GM12878 (cell line): ENCODE results near the gene TCF7L2. TPM values are rescaled to one million over a fixed set of nuclear protein-coding genes. Genes with fewer than 3 reads are reported as not detected.

Source experiments
- ATAC-seq: fragments of 200-7000 bp; cut with Tn5 transposase; 3 replicates; pipeline ENCODE4 v1.9.1; 2020; ENCODE audit warnings: mild to moderate bottlenecking, moderate library complexity
- BruUV-seq: library from RNA; stranded (reverse); fragments of 400-500 nt; replicated peaks from 2 replicates; lab custom pipeline; 2021; lab: Mats Ljungman, UMichigan
- CTCF ChIA-PET: fragments of 300-600 bp; sonication (Branson Sonifier 250); formaldehyde crosslinking; extraction: SDS; loops from one replicate; lab custom pipeline; 2021; ENCODE audit warnings: inconsistent platforms; lab: Yijun Ruan, JAX
- POLR2A ChIA-PET: fragments of 350-600 bp; formaldehyde crosslinking; extraction: SDS; loops from one replicate; lab custom pipeline; 2021; ENCODE audit warnings: inconsistent platforms; lab: Charles Lee
- RAD21 ChIA-PET: fragments of 300-600 bp; sonication (Branson Sonifier 250); formaldehyde crosslinking; loops from one replicate; lab custom pipeline; 2023; ENCODE audit warnings: antibody characterized with exemption; ENCODE audit not compliant: unreplicated experiment; lab: Charles Lee
- SMC1A ChIA-PET: fragments of 300-600 bp; sonication (Branson Sonifier 250); formaldehyde crosslinking; loops from one replicate; lab custom pipeline; 2023; ENCODE audit not compliant: unreplicated experiment, uncharacterized antibody; lab: Charles Lee
- DNase-seq: peaks from one replicate; pipeline ENCODE4 v3.0.0-alpha.2; 2011; ENCODE audit warnings: low read depth, low spot score
- FAIRE-seq: peaks from 3 replicates; lab custom pipeline; 2011; peaks lifted over from hg19 to GRCh38; lab: Jason Lieb, UNC
- H2AFZ ChIP-seq: 2 replicates; pipeline ENCODE4 v1.6.0; 2011; ENCODE audit warnings: low read depth, low read length, control low read depth; ENCODE audit not compliant: control insufficient read depth
- H3K27ac ChIP-seq: 2 replicates; pipeline ENCODE4 v1.5.1; 2011; ENCODE audit warnings: control low read depth; ENCODE audit not compliant: control insufficient read depth, insufficient read depth
- H3K27me3 ChIP-seq, 2 experiments: replicated peaks in 1 of 2; 2 replicates each; pipeline versions ENCODE4 v1.6.0 to v1.6.1; 2011; ENCODE audit warnings: low read length in 1 of 2; ENCODE audit not compliant: control insufficient read depth in 2 of 2, insufficient read depth in 2 of 2
- H3K36me3 ChIP-seq, 2 experiments: 2 replicates each; pipeline ENCODE4 v1.5.1; 2011; ENCODE audit warnings: low read length in 1 of 2; ENCODE audit not compliant: control insufficient read depth in 2 of 2, insufficient read depth in 2 of 2
- H3K4me1 ChIP-seq: 2 replicates; pipeline ENCODE4 v1.6.1; 2011; ENCODE audit warnings: mild to moderate bottlenecking, low read length, moderate library complexity, mixed read lengths; ENCODE audit not compliant: control insufficient read depth, insufficient read depth
- H3K4me2 ChIP-seq: 2 replicates; pipeline ENCODE4 v1.6.0; 2011; ENCODE audit warnings: control low read depth; ENCODE audit not compliant: control insufficient read depth, insufficient read depth
- H3K4me3 ChIP-seq: fragments of 200-600 bp; sonication (generic); 2 replicates; pipeline ENCODE4 v1.5.1; 2016
- H3K79me2 ChIP-seq: 2 replicates; pipeline ENCODE4 v1.6.0; 2011; ENCODE audit warnings: low read length; ENCODE audit not compliant: control insufficient read depth, insufficient read depth
- H3K9ac ChIP-seq: 2 replicates; pipeline ENCODE4 v1.8.0; 2011; ENCODE audit warnings: low read length, control low read depth, mixed read lengths; ENCODE audit not compliant: control insufficient read depth, insufficient read depth
- H3K9me3 ChIP-seq: replicated peaks from 3 replicates; pipeline ENCODE4 v1.5.1; 2011; ENCODE audit warnings: mild to moderate bottlenecking, low read length; ENCODE audit not compliant: control insufficient read depth, insufficient read depth
- H4K20me1 ChIP-seq: 2 replicates; pipeline ENCODE4 v1.6.0; 2011; ENCODE audit not compliant: control insufficient read depth, insufficient read depth
- BRCA1 ChIP-seq: IDR thresholded peaks from 2 replicates; pipeline ENCODE4 v1.6.1; 2011; ENCODE audit warnings: low read depth, low read length, improper control_type of control experiment
- CBFB ChIP-seq: IDR thresholded peaks from 2 replicates; pipeline ENCODE4 v1.6.1; 2016; ENCODE audit warnings: antibody characterized with exemption, low read depth
- NFIC ChIP-seq: IDR thresholded peaks from 2 replicates; pipeline ENCODE4 v1.6.1; 2012; ENCODE audit warnings: low read depth, mild to moderate bottlenecking, inconsistent platforms, low read length, moderate library complexity
- RCOR1 ChIP-seq: conservative IDR thresholded peaks from 2 replicates; pipeline ENCODE4 v1.6.1; 2012; ENCODE audit warnings: low read depth, low read length, improper control_type of control experiment
- TAF1 ChIP-seq: IDR thresholded peaks from 2 replicates; pipeline ENCODE4 v1.6.1; 2011; ENCODE audit warnings: mild to moderate bottlenecking, low read depth, low read length, borderline replicate concordance
- WGBS: methylation state at CpG from one replicate; pipeline ENCODE4 v1.1.6; 2016; ENCODE audit warnings: low lambda C conversion rate; ENCODE audit not compliant: insufficient replicate concordance, insufficient coverage; ENCODE audit errors: missing lambda C conversion rate; 5-methylcytosine and 5-hydroxymethylcytosine counted together
- in situ Hi-C: fragments of 300-500 bp; cut with MboI; formaldehyde crosslinking; loops from 9 replicates; pipeline ENCODE4 v1.14.3; 2018; ENCODE audit warnings: mixed read lengths
- intact Hi-C: fragments of 100-400 bp; cut with micrococcal nuclease; formaldehyde crosslinking; loops from one replicate; pipeline ENCODE4 v1.14.2; 2022; ENCODE audit not compliant: unreplicated experiment
- polyA plus RNA-seq, 11 experiments: library from polyadenylated mRNA; depleted of rRNA in 4 of 11; unstranded in 6 of 11; stranded (reverse) in 5 of 11; fragments of >200 nt; fragmentation: Nextera tagmentation in 4 of 11; fragmentation: Illumina TruSeq in 1 of 11; extraction: Ambion mirVana in 4 of 11; extraction: Trizol in 1 of 11; gene quantifications; 1 replicate in 1 of 11; 2 replicates in 10 of 11; pipeline versions ENCODE4 v1.2.1 to v1.2.3, GENCODE V29; 2011 to 2016; ENCODE audit warnings: inconsistent platforms in 2 of 11, missing spikeins in 2 of 11, low read depth in 1 of 11
- total RNA-seq, 4 experiments: library from RNA; depleted of rRNA in 3 of 4; stranded (reverse); fragments of >200 nt in 3 of 4; fragmentation: Illumina TruSeq in 1 of 4; extraction: Trizol in 1 of 4; gene quantifications; 2 replicates each; pipeline versions ENCODE4 v1.2.1 to v1.2.3, GENCODE V29; 2013 to 2021

The TCF7L2 gene
- total and polyA plus RNA-seq, 10 of the 15 experiments (the other 5 are each of a cell fraction or from before 2014, with no cell fraction given), result 0.02 to 1.1 (median 0.35) TPM; not detected in 4

DNA sequence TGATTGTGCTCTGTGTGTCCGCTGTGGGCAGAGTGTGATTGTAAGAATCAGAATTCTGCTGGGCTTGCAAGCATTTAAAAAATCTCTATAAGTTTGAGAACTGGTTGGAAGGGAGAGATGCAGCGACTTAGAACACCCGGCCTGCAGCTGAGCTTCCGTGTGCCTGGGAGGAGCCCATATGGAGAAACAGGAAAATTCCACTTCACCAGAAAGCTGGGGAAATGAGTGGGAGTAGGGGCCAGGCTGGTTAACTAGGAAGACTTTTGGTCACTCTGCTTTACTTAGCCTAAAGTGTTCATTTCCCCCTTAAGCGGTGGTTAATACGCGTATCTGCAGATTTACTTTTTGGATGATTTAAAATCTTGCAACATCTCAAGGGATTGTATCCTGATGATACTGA, 72.2 kb downstream of the TCF7L2 start:
- no peak for ATAC-seq
- POLR2A ChIA-PET, result no interaction called here
- RAD21 ChIA-PET, result no interaction called here
- TF ChIP-seq CBFB, result no peak
- TF ChIP-seq TAF1, result no peak
- no peak for TF ChIP-seq NFIC
- Histone ChIP-seq H2AFZ (no peak overlapping the region), H3K4me3 (no peak overlapping the region), H3K9ac (no peak overlapping the region), H3K4me1 (no peaks in the 10 kb centered on the region), H3K27me3 (peaks cover 0 to 2% of the 10 kb centered on the region in 2 experiments; a peak in 3 of 4 replicates), H3K79me2 (no peaks in the 10 kb centered on the region), H3K9me3 (no peaks in the 10 kb centered on the region), H3K4me2 (no peak overlapping the region), H3K27ac (no peak overlapping the region), H3K36me3 (no peaks in the 10 kb centered on the region), H4K20me1 (no peaks in the 10 kb centered on the region)
- 62% methylated on average over 7 of the region's 7 CpGs for WGBS
- SMC1A ChIA-PET, result no interaction called here
- BruUV-seq, result no TSS peak
- no peak for FAIRE-seq
- intact Hi-C loops (no loop called here), in situ Hi-C loops (no loop called here)
- DNase-seq, result no peak
- CTCF ChIA-PET, result no interaction called here

DNA sequence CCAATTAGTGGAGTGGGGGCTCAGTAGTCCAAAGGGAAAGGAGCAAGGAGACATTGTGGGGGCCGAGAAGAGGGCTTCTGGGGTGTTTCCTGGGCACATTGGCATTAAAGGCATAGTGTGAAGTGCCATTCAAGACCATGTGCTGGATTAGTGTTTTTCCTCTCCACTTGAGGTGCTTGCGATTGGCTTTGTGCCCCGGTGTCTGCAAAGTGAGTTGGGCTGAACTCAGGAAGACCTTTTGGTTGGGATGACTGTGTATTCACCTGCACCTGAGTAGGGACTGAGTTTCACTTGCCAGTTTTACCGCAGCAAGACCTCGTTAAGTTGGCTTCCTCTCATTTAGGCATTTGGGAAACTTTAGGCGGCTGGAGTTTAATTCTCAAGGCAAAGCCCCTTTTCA, 73.0 kb downstream of the TCF7L2 start:
- no peak overlapping the region for H3K4me2 ChIP-seq
- TF ChIP-seq RCOR1 (no peak), BRCA1 (no peak)
- no peak overlapping the region for H2AFZ ChIP-seq
- ChIA-PET POLR2A (no interaction called here), CTCF (no interaction called here), RAD21 (no interaction called here), SMC1A (no interaction called here)
- no peaks in the 10 kb centered on the region for H3K79me2 ChIP-seq
- H3K4me3 ChIP-seq, result no peak overlapping the region
- peaks cover 0 to 2% of the 10 kb centered on the region in 2 experiments; a peak in 3 of 4 replicates for H3K27me3 ChIP-seq
- no peak overlapping the region for H3K9ac ChIP-seq
- 64% methylated on average over 6 of the region's 6 CpGs for WGBS
- no peaks in the 10 kb centered on the region for H3K9me3 ChIP-seq
- BruUV-seq, result no TSS peak
- ATAC-seq (no peak), DNase-seq (no peak), FAIRE-seq (no peak)
- H3K4me1 ChIP-seq, result no peaks in the 10 kb centered on the region
- no peaks in the 10 kb centered on the region for H4K20me1 ChIP-seq
- no peak overlapping the region for H3K27ac ChIP-seq
- H3K36me3 ChIP-seq, result no peaks in the 10 kb centered on the region
- in situ Hi-C loops, result no loop called here
- intact Hi-C loops, result no loop called here
